ENCODE data around the gene MLH3.

The MLH3 gene

DNA sequence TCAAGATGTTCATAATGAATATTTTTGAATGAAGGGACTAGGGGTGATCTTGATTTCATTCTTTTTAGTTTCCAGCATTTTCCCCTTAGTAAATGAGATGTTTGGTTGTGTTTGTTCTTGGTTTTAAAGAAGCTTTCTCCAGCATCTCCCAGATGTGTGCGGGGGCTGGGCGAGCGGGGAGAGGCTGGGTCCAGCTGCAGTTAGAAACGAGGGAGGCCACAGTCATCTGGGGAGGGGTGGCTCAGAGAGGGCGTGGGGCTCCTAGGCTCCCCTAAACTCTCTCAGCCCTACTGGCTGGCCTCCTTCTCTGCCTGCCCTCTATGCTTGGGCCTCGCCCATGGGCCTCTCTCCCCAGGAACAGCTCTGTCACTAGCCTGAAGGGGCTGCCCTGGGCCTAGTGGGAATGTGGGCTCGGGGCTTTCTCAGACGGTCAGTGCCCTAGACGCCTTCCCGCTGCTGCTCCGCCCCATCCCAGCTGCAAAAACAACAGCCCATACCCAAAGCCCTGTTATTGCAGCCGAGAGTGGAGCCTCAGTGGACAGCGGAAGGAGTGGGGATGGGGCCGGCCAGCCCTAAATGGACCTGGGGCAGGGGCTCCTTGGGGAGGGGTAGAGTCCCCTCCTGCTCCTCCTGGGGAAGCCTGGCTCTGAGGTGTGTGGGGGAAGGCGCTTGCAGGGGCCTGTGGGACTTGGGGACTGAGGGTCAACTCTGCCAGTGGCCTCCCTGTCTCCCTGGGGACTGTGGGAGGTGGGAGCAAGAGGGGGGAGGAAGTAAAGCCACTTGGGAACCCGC lies 66.8 kb downstream of the MLH3 start:
- no peak for DNase-seq (ENCODE audit: low spot score)

GRCh38 chr14:74983343-74983742 lies 67.9 kb downstream of the MLH3 start:
- no peak for DNase-seq (ENCODE audit: low spot score)

DNA sequence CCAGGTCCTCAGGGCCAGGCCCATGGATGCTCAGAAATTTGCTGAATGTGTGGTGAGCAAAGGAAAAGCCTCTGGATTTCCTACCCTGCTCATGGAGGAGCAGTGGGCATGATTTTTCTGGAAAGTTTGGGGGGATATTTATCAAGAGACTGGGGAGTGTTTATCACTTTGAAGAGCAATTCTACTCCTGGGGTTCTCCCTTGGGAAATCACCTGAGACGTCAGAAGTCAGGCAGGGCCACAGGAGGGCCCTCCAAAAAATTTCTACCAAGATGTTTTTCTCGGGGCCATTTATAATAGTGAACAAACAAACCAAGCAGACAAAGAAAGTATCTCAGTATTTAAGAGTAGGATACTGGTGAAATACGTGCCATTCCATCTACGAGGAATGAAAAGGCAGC lies 68.6 kb downstream of the MLH3 start:
- DNase-seq (ENCODE audit: low spot score) = no peak

GRCh38 chr14:74981833-74982232 lies 69.4 kb downstream of the MLH3 start:
- DNase-seq (ENCODE audit: low spot score) = no peak

- no peak for DNase-seq (ENCODE audit: low spot score)
Observed at GRCh38 chr14:74981462-74981782, 69.8 kb downstream of the MLH3 start.

DNA sequence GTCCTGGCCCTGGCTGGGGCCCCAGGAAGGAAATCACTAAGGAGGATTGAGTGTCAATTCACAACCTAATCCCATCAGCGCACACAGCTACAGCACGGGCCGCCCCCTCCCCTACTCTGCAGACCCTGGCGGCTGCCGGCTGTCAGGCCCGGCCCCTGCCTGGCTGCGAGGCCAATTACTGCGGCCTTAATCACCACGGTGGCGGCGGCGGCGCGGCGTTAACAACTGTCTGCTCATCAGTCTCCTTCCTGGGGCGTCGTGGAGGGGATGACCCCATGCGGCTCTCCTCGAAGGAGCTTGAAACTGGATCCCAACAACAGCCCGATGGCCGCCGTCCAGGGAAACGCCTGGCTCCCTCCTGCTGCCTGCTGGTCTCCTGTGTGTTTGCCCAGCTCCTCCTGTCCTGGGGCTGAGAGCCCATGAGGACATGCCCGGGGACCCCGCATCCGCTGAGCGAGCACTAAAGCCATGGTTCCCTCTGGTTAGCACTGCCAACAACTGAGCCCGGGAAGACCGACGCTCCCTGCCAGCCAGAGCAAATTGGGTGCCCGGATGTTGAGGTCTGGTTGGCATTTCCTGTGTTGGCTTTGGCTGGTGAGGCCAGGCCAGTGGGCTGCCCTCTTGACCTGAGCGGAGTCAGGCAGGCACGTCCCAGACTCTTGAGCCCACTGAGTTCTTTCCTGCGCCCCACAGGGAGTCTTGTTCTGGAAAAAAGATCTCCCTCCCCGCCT lies 70.4 kb downstream of the MLH3 start:
- DNase-seq (ENCODE audit: low spot score) = no peak

DNA sequence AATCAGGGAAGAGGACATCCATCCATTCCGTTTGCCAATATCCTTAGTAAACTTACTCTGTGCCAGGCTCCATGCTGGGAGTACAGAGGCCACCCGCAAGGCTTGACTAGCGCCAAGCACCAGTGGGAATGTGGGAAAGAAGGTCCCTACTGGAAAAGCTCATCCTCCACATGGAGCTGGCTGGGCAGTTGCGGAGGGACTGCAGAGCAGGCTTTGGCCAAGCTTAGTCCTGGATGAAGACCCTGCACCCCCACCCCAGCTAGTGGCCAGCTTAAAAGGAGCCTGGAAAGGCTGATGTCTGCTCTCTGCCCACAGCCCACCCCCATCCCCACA lies 70.9 kb downstream of the MLH3 start:
- no peak for DNase-seq (ENCODE audit: low spot score)

GRCh38 chr14:74979442-74980397 lies 71.5 kb downstream of the MLH3 start:
- no peak for DNase-seq (ENCODE audit: low spot score)

DNA sequence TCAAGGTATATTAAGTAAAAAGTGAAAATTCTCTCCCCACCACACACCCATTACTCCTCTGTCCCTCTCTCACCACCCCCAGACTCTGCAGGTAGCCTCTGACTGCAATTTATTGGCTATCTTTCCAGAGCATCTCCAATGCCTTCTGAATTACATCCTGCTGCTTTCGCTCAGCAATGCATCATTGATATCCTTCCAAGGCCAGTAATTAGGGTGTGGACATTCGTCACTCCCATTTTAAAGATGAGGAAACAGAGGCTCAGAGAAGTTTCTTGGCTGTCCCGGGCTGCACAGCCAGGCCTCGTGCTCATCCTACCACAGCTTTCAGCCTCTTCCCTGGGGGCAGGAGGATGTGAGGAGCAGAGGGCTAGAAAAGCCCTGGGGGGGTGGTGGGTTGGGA lies 72.2 kb downstream of the MLH3 start:
- no peak for DNase-seq (ENCODE audit: low spot score)

DNA sequence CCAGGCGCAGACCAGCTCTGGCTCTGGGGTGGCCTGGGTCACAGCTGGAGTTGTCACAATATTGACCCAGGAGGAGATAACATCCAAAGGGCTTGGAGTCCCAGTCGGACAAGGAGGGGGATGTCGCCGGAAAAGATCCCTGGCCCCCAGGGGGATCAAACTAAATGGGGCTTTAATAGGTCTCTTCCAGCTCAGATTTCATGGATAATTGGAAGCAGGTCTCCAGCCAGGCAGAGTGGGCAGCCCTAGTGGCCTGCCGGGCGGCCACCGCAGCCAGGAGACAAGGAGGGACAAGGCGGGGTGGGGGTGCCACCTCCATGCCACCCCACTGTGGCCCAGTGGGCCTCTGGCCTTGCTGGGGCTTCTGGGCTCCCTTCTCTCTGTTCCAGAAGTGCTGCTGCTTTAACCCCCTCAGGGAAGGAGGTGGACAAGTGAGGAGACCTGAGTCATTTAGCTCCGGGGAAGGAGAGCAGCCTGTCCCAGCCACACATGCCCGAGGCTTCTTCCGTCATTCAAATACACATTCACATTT lies 72.8 kb downstream of the MLH3 start:
- DNase-seq (ENCODE audit: low spot score) = no peak

DNA sequence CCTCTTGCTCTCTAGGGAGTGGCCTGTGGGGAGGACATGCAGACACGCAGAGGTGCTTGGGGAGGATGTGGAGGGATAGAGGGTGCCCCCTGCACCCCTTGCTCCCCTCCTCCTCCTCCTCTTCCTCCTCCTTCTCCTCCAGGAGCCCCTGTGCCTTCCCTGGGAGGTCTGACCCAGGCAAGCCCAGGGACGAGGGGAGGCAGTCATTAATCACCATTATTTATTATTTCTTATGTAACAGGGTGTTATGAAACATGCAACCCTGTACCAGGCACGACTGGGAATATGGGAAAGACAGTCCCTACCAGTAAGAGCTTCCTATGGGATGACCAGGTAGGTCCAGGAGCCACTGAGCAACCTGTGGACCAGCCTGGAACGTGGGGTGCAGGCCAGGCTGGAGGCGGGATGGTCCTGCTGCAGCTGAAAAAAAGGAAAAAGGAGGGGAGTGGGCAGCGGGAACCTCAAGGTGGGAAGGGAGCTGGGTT lies 73.3 kb downstream of the MLH3 start:
- no peak for DNase-seq (ENCODE audit: low spot score)

- no peak for DNase-seq (ENCODE audit: low spot score)
Observed at GRCh38 chr14:74977164-74977900, 73.9 kb downstream of the MLH3 start.

DNA sequence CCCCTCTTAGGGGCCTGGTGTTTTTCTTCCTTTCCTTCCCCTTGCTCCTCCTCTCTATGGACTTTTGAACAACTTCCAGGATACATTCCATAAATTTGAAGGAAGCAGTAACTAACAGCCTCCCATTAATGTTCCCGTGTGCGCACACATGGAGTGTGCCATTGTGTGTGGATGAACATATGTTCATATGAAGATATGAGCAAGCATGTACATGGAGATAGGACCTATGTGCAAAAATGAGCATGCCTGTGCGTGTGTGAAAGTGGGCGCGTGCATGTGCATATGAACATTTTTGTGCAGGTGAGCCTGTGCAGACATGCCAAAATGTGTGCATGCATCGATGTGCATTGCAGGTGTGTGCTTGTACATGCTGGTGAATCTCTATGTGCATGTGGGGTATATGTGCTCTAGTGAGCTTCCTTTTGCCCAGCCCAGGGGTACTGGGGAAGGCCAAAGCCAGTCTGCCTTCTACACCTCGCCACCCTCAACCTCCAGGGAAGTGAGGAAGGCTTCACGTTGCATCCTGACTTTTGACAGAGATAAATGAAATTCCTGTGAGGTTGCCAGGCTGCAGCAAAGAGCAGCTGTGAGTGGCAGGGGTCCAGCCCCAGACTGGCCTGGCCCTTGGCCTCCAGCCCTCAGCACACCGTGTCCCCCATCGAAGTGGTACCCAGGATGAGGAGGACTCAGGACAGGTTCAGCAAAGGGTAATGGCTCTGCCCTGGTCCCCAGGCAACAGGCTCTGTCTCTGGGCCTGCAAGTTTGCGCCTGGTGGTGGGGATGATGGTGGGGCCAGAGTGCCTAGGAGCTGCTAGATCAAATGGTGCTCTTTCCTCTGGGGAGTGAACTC lies 74.8 kb downstream of the MLH3 start:
- no peak for DNase-seq (ENCODE audit: low spot score)

DNA sequence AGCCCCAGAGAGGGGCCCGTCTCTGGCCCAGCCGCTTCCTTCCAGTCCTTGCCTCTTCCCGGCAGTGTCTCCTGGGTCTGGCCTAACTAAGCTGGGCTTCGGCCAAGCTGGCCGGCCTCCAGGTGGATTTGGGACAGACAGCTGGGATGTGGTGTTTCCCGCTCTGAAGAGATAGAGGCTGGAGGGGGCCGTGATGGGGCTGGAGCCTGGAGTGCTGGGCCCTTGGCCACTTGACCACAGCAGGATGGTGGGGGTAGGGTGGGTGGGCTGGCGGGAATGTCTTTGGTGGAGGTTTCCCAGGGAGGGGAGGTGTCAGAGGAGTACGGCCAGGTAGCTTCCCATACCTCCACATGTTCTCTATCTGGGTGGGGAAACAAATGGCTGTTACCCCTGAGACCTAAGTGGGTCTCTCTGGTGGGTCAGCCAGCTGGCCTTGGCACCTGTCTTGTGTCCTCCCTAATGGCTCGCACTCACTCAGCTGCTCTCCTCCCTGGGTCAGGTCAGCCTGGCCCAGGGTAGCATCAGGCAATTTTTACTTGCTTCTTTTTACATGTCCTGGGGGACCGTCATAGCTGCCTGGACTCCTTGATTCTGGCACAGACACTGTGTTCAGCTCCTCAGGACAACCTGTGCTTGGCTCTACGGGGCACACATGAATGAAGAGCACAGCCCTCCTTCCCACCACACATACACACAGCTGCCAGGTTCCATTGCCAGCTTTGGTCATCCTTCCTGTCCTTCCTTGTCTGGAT lies 76.0 kb downstream of the MLH3 start:
- DNase-seq (ENCODE audit: low spot score) = no peak

DNA sequence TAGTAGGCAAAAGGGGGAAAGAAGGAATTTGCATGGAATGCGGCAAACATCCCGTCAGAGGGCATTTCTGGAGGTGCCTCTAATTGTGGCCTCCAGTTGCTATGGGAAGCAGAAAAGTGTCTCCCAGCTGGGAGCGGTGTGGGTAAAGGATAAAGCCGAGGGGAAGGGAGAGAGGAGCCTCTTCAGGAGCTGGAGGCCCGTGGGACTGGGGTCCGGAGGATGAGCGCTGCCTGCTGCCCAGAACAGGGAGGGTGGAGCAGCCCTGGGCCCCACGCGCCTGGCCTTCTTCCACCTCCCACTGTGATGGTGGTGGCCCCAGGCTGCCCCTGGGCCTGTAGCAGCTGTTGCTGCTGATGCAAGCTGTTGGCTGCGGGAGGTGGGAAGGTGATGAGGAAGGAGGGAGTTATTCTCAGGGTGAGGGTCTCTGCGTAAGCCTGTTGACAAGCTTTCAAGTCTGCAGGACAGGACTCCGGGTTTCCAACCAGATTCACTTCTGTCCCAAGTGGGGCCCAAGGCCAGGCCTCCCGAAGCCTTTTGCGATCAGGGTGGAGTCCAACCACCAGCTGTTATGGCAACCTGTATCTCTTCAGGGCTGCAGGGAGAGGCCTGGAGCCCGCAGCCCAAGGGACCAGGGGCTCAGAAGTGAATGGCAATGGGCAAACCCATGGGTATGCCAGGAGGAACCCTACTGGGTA lies 76.8 kb downstream of the MLH3 start:
- no peak for DNase-seq (ENCODE audit: low spot score)

DNA sequence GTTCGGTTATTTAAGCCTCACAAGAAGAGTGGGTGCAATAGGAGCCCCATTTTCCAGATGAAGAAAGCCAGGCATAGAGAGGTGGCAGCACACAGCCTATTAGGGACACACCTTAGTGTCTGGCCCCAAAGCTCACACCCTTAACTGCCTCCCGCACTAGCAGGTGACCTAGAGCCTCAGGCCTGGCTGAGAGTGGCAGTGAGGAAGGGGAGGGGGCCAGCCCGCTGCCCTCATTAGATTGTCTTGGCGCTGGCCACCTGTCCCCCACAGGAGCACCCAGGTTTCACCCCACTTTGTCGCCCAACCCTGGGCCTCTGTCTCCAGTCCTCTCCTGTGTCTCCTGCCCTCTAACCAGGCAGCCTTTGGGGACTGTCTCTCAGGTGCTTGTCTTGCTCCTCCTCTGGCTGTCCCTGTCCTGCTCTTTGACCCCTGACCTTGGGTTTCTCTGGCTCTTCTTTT lies 77.3 kb downstream of the MLH3 start:
- DNase-seq (ENCODE audit: low spot score) = no peak

DNA sequence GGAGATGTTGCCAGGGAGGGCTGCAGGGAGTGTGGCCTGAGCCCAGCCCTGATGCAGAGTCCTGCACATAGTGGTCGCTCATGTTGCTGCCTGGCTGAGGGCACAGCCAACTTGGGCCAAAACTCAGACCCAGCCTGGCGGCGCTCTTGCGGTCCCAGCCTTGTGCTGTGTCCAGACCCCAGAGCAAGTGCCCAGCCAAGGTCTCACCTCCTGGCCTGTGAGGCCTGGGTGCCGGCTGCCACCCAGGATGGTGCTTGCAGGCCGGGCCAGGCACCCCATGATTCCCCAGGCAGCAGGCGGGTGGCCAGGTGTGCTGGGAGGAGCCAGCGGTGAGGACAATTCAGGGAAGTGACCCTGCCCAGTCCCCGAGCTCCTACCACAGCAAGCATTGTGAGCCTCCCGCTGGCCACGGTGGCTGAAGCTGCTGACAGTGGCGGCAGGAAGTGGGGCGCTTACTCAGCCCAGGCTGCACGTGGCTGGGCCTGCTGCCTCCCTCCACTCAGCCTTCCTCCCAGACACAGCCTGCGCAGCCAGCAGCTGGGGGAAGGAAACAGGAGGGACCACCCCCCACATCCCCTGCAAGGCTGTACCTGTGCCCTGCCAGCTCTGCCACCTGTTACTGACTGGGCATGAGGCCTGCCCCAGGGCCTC lies 78.1 kb downstream of the MLH3 start:
- DNase-seq (ENCODE audit: low spot score) = no peak

DNA sequence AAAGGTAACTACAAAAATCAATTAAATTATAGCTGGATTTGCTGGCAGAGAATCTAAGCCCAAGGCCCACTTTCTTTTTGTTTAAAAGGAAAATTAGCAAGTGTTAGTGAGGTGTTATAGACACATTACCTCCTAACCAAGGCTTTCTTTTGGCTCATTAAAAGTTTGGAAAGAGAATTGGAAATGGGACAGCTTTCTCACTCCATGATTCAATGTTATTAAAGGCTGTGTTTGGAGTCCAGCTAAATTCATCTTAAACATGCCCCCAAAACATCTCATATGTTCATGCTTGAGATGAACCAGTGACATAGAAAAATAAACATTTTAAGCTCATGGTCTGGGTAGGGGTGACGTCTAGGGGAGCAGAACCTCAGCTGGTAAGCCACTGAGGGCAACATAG lies 82.5 kb downstream of the MLH3 start:
- no peak for DNase-seq (ENCODE audit: low spot score)

Data from COLO829 (cell line).